Activated naive CD4-positive, alpha-beta T cell treated with anti-CD3 and anti-CD28 coated beads, Interleukin-2, amount 10 ng/mL, durations not matched to agents 7 days and 5 days (primary cell): ENCODE results near the gene PPP1R11.
"Not testable (repeated sequence)": the region's sequence is repeated elsewhere in the genome, so short reads cannot be mapped to it uniquely, and the experiment has no call there.

Experiments used
- CTCF ChIA-PET: fragments of 350-600 bp; sonication (Branson Sonifier 250); formaldehyde crosslinking; loops from one replicate; lab custom pipeline; 2021; ENCODE audit warnings: antibody characterized with exemption; lab: Charles Lee
- DNase-seq: peaks from one replicate; pipeline ENCODE4 v3.0.0-alpha.2; 2020
- H3K27ac Mint-ChIP-seq: one replicate; pipeline ENCODE4 v1.8.0; 2021; ENCODE audit warnings: mild to moderate bottlenecking, moderate library complexity, mixed read lengths
- H3K27me3 Mint-ChIP-seq: one replicate; pipeline ENCODE4 v1.8.0; 2021; ENCODE audit warnings: mild to moderate bottlenecking, mixed read lengths
- H3K36me3 Mint-ChIP-seq: one replicate; pipeline ENCODE4 v1.8.0; 2021; ENCODE audit warnings: mixed read lengths
- H3K4me1 Mint-ChIP-seq: one replicate; pipeline ENCODE4 v1.8.0; 2021; ENCODE audit warnings: mixed read lengths
- H3K4me3 Mint-ChIP-seq: one replicate; pipeline ENCODE4 v1.8.0; 2021; ENCODE audit warnings: mild to moderate bottlenecking, moderate library complexity, mixed read lengths
- H3K9me3 Mint-ChIP-seq: one replicate; pipeline ENCODE4 v1.8.0; 2021; ENCODE audit warnings: mixed read lengths

PPP1R11 gene

GRCh38 chr6:30113003-30113759 is 46.2 kb downstream of the PPP1R11 start, which contains the start of gene TRIM31:
Gene TRIM31, minus strand, starts transcription at chr6:30113090. Its CDS starts 285 bp downstream, at chr6:30112805.
- no peaks in the 10 kb centered on the region for H3K9me3 Mint-ChIP-seq
- CTCF ChIA-PET, result interaction anchor here (1.3 to 1.9 kb wide), 3 partner anchors 10 to 18 kb away, joined by 3 to 6 read pairs (median 3); no protein-coding TSS in a partner anchor
- no peak within 1 kb of the TSS for H3K4me3 Mint-ChIP-seq
- H3K4me1 Mint-ChIP-seq, result no peaks in the 10 kb centered on the region
- DNase-seq, result no peak
- H3K36me3 Mint-ChIP-seq, result no peaks in the 10 kb centered on the region
- H3K27me3 Mint-ChIP-seq, result peaks cover 68% of the 10 kb centered on the region
- no peak within 1 kb of the TSS for H3K27ac Mint-ChIP-seq

- Mint-ChIP-seq H3K36me3 (no peaks in the 10 kb centered on the region), H3K9me3 (no peaks in the 10 kb centered on the region)
Observed at GRCh38 chr6:30113841-30114240, 46.8 kb downstream of the PPP1R11 start.

GRCh38 chr6:30116724-30117123 is 49.7 kb downstream of the PPP1R11 start:
- Mint-ChIP-seq H3K27ac (no peak overlapping the region), H3K9me3 (no peaks in the 10 kb centered on the region), H3K27me3 (peaks cover 62% of the 10 kb centered on the region), H3K4me1 (no peaks in the 10 kb centered on the region), H3K4me3 (no peak overlapping the region), H3K36me3 (no peaks in the 10 kb centered on the region)
- CTCF ChIA-PET, result interaction anchor here (0.8 to 1.0 kb wide), 2 partner anchors 14 to 17 kb away, joined by 3 read pairs; no protein-coding TSS in a partner anchor
- DNase-seq, result no peak

More at GRCh38 chr6:30113841-30114240, 46.8 kb downstream of the PPP1R11 start:
- no peak for DNase-seq
- Mint-ChIP-seq H3K4me3 (no peak overlapping the region), H3K27ac (no peak overlapping the region), H3K27me3 (peaks cover 65% of the 10 kb centered on the region), H3K4me1 (no peaks in the 10 kb centered on the region)
- CTCF ChIA-PET, result interaction anchor here (0.7 to 1.9 kb wide), 4 partner anchors 10 to 17 kb away, joined by 3 to 6 read pairs (median 3); no protein-coding TSS in a partner anchor

GRCh38 chr6:30118691-30119090 is 51.7 kb downstream of the PPP1R11 start:
- H3K4me3 Mint-ChIP-seq, H3K9me3 Mint-ChIP-seq, H3K4me1 Mint-ChIP-seq, H3K36me3 Mint-ChIP-seq, DNase-seq, H3K27ac Mint-ChIP-seq: not testable (repeated sequence)
- CTCF ChIA-PET, result interaction anchor here (2.8 kb wide), 1 partner anchor 12 kb away, joined by 8 read pairs; no protein-coding TSS in a partner anchor
- peaks cover 56% of the 10 kb centered on the region for H3K27me3 Mint-ChIP-seq
